H1 (cell line): Measurements from ENCODE around the gene SYNJ2.

Experiments
- ATF2 ChIP-seq: IDR thresholded peaks from 2 replicates; pipeline ENCODE4 v1.6.1; 2012; ENCODE audit warnings: low read length, inconsistent platforms
- CHD1 ChIP-seq: IDR thresholded peaks from 2 replicates; pipeline ENCODE4 v1.6.1; 2012; ENCODE audit warnings: low read depth, low read length, improper control_type of control experiment
- CHD2 ChIP-seq: IDR thresholded peaks from 2 replicates; pipeline ENCODE4 v1.6.1; 2012; ENCODE audit warnings: low read length, improper control_type of control experiment
- CTCF ChIP-seq, 3 experiments: IDR thresholded peaks; 1 replicate in 2 of 3; 2 replicates in 1 of 3; pipeline versions ENCODE4 v1.5.1 to v1.6.1; 2011; ENCODE audit warnings: low read length in 3 of 3, mild to moderate bottlenecking in 3 of 3, inconsistent platforms in 2 of 3, low read depth in 1 of 3, moderate library complexity in 1 of 3; ENCODE audit not compliant: insufficient read depth in 1 of 3; ENCODE audit errors: control extremely low read depth in 1 of 3
- EP300 ChIP-seq, 2 experiments: IDR thresholded peaks; 1 replicate in 1 of 2; 2 replicates in 1 of 2; pipeline ENCODE4 v1.6.1; 2011 to 2012; ENCODE audit warnings: low read depth in 2 of 2, low read length in 2 of 2, mild to moderate bottlenecking in 2 of 2, borderline replicate concordance in 1 of 2, inconsistent platforms in 1 of 2, moderate library complexity in 1 of 2
- KDM4A ChIP-seq: IDR thresholded peaks from one replicate; pipeline ENCODE4 v1.7.1; 2012; ENCODE audit warnings: low read depth, mild to moderate bottlenecking, moderate library complexity, low read length, inconsistent platforms; ENCODE audit not compliant: severe bottlenecking
- MAX ChIP-seq: IDR thresholded peaks from 2 replicates; pipeline ENCODE4 v1.6.1; 2012; ENCODE audit warnings: inconsistent platforms
- POLR2A ChIP-seq, 2 experiments: IDR thresholded peaks; 1 replicate in 1 of 2; 2 replicates in 1 of 2; pipeline ENCODE4 v1.6.1; 2011; ENCODE audit warnings: low read depth in 2 of 2, low read length in 2 of 2, mild to moderate bottlenecking in 2 of 2; ENCODE audit errors: control extremely low read depth in 1 of 2
- POLR2AphosphoS5 ChIP-seq: IDR thresholded peaks from 2 replicates; pipeline ENCODE4 v1.6.1; 2011; ENCODE audit warnings: low read depth, low read length
- SAP30 ChIP-seq: fragments of 300-600 bp; sonication (generic); IDR thresholded peaks from 2 replicates; pipeline ENCODE4 v1.7.1; 2012; ENCODE audit warnings: low read length, moderate library complexity, mild to moderate bottlenecking, inconsistent platforms; ENCODE audit not compliant: insufficient read depth, insufficient replicate concordance
- TBP ChIP-seq: IDR thresholded peaks from 2 replicates; pipeline ENCODE4 v1.6.1; 2011; ENCODE audit warnings: low read depth, low read length, improper control_type of control experiment
- TEAD4 ChIP-seq: IDR thresholded peaks from 2 replicates; pipeline ENCODE4 v1.6.1; 2012; ENCODE audit warnings: low read depth, low read length, inconsistent platforms, mixed read lengths

GRCh38 chr6:158040051-158040803 is 58.6 kb downstream of the SYNJ2 start:
- TF ChIP-seq CTCF (IDR thresholded peaks at IDR 0.05; ENCODE audit: control extremely low read depth in 1 of 3, insufficient read depth in 1 of 3, low read depth in 1 of 3, low read length in 3 of 3) (no peak), EP300 (IDR thresholded peaks at IDR 0.05; ENCODE audit: borderline replicate concordance in 1 of 2, low read depth in 2 of 2, low read length in 2 of 2) (no peak), KDM4A (no peak), POLR2AphosphoS5 (no peak), TEAD4 (no peak), POLR2A (IDR thresholded peaks at IDR 0.05; ENCODE audit: control extremely low read depth in 1 of 2, low read depth in 2 of 2, low read length in 2 of 2) (no peak), SAP30 (no peak), ATF2 (no peak), TBP (no peak), CHD1 (no peak), CHD2 (no peak), MAX (no peak)
